Left lung (tissue), 10 donors: Measurements from ENCODE around the gene TFDP2. TPM values are rescaled to one million over a fixed set of nuclear protein-coding genes. Genes with fewer than 3 reads are reported as not detected.
A peak's percentile ranks its signal among the peaks of the same experiment; 100 is the strongest.

Source experiments
- ATAC-seq: fragments of 200-7000 bp; cut with Tn5 transposase; one replicate; pipeline ENCODE4 v1.9.1; 2020; ENCODE audit warnings: moderate library complexity
- DNase-seq, 4 donors: peaks; one replicate each; pipeline ENCODE4 v3.0.0-alpha.2; 2013 to 2020
- H3K27ac ChIP-seq, 2 donors: fragments of 200-600 bp; sonication (generic) in 1 of 2; one replicate each; pipeline versions ENCODE4 v1.5.0 to v1.8.0; 2020 to 2021
- H3K27me3 ChIP-seq, 2 donors: fragments of 200-600 bp; sonication (generic) in 1 of 2; one replicate each; pipeline versions ENCODE4 v1.5.0 to v1.8.0; 2020 to 2021
- H3K36me3 ChIP-seq, 2 donors: fragments of 200-600 bp; sonication (generic) in 1 of 2; one replicate each; pipeline versions ENCODE4 v1.5.0 to v1.8.0; 2020 to 2021
- H3K4me1 ChIP-seq, 2 donors: fragments of 200-600 bp; one replicate each; pipeline ENCODE4 v1.8.0; 2021
- H3K4me3 ChIP-seq, 2 donors: fragments of 200-600 bp; sonication (generic) in 1 of 2; one replicate each; pipeline versions ENCODE4 v1.5.0 to v1.8.0; 2020 to 2021; ENCODE audit warnings: mild to moderate bottlenecking in 1 of 2
- H3K9me3 ChIP-seq, 2 donors: fragments of 200-600 bp; sonication (generic) in 1 of 2; one replicate each; pipeline versions ENCODE4 v1.5.0 to v1.8.0; 2020 to 2021
- intact Hi-C, 2 donors: fragments of 100-400 bp; cut with DNase I; formaldehyde crosslinking; loops; one replicate each; pipeline versions ENCODE4 v1.11.2 to v1.14.2; 2022
- polyA plus RNA-seq, 6 donors: library from polyadenylated mRNA; unstranded; fragments of 120-200 nt; gene quantifications; one replicate each; pipeline ENCODE4 v1.2.1, GENCODE V29; 2013; ENCODE audit not compliant: insufficient read length in 6 of 6
- total RNA-seq, 2 donors: library from RNA; stranded (reverse); fragmentation: NEBNext Ultra II Directional; extraction: Animal tissue kit (Norgen Biotek cat#: 25700); gene quantifications; one replicate each; pipeline ENCODE4 v1.2.1, GENCODE V29; 2021
- TF ChIP-seq, protein P1 (sequence below), 2 donors: fragments of 200-600 bp; sonication (generic) in 1 of 2; IDR thresholded peaks; one replicate each; pipeline versions ENCODE4 v1.5.0 to v1.8.0; 2021; ENCODE audit warnings: antibody characterized with exemption in 2 of 2
- donor health status: DM: no; HTN: yes; CAD: no.
- donor health status: DM: no; HTN: no; CAD: no.

TFDP2 gene
- total and polyA plus RNA-seq, 8 donors = 21.2 to 73.0 (median 53.6) TPM

GRCh38 chr3:142152384-142152783 is 3.0 kb upstream of the TFDP2 start:
- no peak for ATAC-seq
- TF ChIP-seq, protein P1, sequence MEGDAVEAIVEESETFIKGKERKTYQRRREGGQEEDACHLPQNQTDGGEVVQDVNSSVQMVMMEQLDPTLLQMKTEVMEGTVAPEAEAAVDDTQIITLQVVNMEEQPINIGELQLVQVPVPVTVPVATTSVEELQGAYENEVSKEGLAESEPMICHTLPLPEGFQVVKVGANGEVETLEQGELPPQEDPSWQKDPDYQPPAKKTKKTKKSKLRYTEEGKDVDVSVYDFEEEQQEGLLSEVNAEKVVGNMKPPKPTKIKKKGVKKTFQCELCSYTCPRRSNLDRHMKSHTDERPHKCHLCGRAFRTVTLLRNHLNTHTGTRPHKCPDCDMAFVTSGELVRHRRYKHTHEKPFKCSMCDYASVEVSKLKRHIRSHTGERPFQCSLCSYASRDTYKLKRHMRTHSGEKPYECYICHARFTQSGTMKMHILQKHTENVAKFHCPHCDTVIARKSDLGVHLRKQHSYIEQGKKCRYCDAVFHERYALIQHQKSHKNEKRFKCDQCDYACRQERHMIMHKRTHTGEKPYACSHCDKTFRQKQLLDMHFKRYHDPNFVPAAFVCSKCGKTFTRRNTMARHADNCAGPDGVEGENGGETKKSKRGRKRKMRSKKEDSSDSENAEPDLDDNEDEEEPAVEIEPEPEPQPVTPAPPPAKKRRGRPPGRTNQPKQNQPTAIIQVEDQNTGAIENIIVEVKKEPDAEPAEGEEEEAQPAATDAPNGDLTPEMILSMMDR (IDR thresholded peaks at IDR 0.05) = no peak
- no peak for DNase-seq
- Histone ChIP-seq H3K27me3 (no peaks in the 10 kb centered on the region), H3K4me1 (peaks cover 0 to 20% of the 10 kb centered on the region in 2 donors), H3K27ac (no peak overlapping the region), H3K36me3 (no peaks in the 10 kb centered on the region), H3K4me3 (no peak overlapping the region), H3K9me3 (no peaks in the 10 kb centered on the region)
- intact Hi-C loops = no loop called here

DNA sequence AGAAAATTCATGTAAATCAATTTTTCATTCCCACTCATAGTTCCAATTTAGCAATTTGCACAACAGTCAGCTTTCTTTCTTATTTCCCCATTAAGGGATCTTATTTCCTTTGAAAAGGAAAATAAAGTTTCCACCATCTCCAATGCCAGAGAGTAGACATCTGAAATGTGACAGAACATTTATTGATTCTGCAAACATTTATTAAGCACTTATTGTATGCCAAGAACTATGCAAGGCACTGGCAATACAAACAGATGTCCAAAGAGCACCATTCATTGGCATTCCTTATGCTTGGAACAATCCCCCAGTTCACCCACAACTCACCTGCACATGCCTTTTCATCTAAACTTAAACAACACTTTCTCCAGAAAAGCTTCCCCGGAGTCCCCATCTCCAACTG is 2.5 kb upstream of the TFDP2 start:
- Histone ChIP-seq H3K4me3 (no peak overlapping the region), H3K27ac (no peak overlapping the region), H3K36me3 (no peaks in the 10 kb centered on the region), H3K4me1 (peaks cover 0 to 21% of the 10 kb centered on the region in 2 donors), H3K27me3 (no peaks in the 10 kb centered on the region), H3K9me3 (no peaks in the 10 kb centered on the region)
- intact Hi-C loops = no loop called here
- ATAC-seq (no peak), DNase-seq (no peak)
- TF ChIP-seq, protein P1 (IDR thresholded peaks at IDR 0.05) = no peak

DNA sequence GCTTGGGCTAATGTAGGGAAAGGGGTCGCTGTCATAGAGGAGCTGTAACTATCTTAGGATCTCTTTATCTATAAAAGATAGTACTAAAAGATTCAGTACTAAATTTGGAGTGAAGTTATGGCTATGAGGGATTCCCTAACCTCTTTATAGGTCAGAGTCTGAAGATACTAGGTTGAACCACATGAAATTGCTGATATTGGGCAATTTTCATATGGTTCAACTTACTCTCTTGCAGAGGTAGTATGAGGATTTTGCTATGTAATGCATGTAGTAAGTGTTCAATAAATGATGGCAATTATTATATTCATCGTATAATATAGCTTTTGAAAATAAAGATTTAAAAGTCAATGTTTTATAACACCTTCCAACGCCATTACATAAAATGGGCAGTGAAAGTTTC is 1.9 kb upstream of the TFDP2 start:
- no peaks in the 10 kb centered on the region for H3K9me3 ChIP-seq
- intact Hi-C loops = no loop called here
- H3K4me1 ChIP-seq = peaks cover 0 to 21% of the 10 kb centered on the region in 2 donors
- TF ChIP-seq, protein P1 (IDR thresholded peaks at IDR 0.05) = no peak
- no peak for ATAC-seq
- no peak for DNase-seq
- H3K27me3 ChIP-seq = no peaks in the 10 kb centered on the region
- no peak overlapping the region for H3K4me3 ChIP-seq
- H3K27ac ChIP-seq = no peak overlapping the region
- no peaks in the 10 kb centered on the region for H3K36me3 ChIP-seq

- DNase-seq (no peak), ATAC-seq (no peak)
- Histone ChIP-seq H3K4me1 (peaks cover 0 to 21% of the 10 kb centered on the region in 2 donors), H3K36me3 (no peaks in the 10 kb centered on the region), H3K9me3 (no peaks in the 10 kb centered on the region), H3K4me3 (no peak overlapping the region), H3K27ac (no peak overlapping the region), H3K27me3 (no peaks in the 10 kb centered on the region)
- TF ChIP-seq, protein P1 (IDR thresholded peaks at IDR 0.05) = no peak
- intact Hi-C loops = no loop called here
Measured at GRCh38 chr3:142150271-142150670, 927 bp upstream of the TFDP2 start.

GRCh38 chr3:142149673-142149992 is 289 bp upstream of the TFDP2 start:
- intact Hi-C loops = no loop called here
- ATAC-seq (no peak), DNase-seq (no peak)
- Histone ChIP-seq H3K9me3 (no peaks in the 10 kb centered on the region), H3K36me3 (no peaks in the 10 kb centered on the region), H3K4me1 (peaks cover 0 to 21% of the 10 kb centered on the region in 2 donors), H3K27me3 (no peaks in the 10 kb centered on the region), H3K27ac (peak overlapping the region; percentile 75 to 78), H3K4me3 (peak overlapping the region; percentile 85 to 91)
- TF ChIP-seq, protein P1 (IDR thresholded peaks at IDR 0.05) = no peak
